Mammary epithelial cell (primary cell): ENCODE results near the gene OR2A7.
"Not testable (repeated sequence)": the region's sequence is repeated elsewhere in the genome, so short reads cannot be mapped to it uniquely, and the experiment has no call there.

Experiments used
- CTCF ChIP-seq, 2 donors: IDR thresholded peaks in 1 of 2; conservative IDR thresholded peaks in 1 of 2; 2 replicates each; pipeline ENCODE4 v1.5.1; 2011 to 2012; ENCODE audit warnings: inconsistent platforms in 2 of 2, low read length in 2 of 2, mild to moderate bottlenecking in 2 of 2, control low read depth in 1 of 2, low read depth in 1 of 2; ENCODE audit not compliant: insufficient read depth in 1 of 2; ENCODE audit errors: extremely low read depth in 1 of 2
- EZH2 ChIP-seq: IDR thresholded peaks from 2 replicates; pipeline ENCODE4 v1.6.1; 2012; ENCODE audit warnings: low read length, inconsistent platforms, borderline replicate concordance

DNA sequence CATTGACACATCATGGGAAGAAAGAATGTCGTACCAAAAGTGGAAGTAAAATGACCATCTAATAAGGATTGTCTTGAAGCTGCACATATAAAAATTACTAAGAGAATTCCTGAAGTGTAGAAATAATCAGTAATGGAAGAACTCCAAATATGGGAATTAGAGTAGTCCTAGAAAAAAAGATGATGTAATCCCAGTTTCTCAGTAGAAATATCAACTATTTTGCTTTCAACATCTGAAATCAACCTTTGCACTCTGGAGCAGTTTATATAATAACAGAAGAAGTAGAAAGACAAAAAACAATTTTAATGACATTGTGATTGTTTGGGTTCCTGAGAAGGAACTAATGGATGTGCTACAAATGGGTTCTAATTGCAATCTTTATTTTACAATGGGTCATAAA lies 31.6 kb downstream of the OR2A7 start:
- not testable (repeated sequence) for TF ChIP-seq EZH2; CTCF (conservative IDR thresholded peaks at IDR 0.05 in 1 of 2, IDR thresholded peaks at IDR 0.05 in 1 of 2; ENCODE audit: extremely low read depth in 1 of 2, insufficient read depth in 1 of 2, low read depth in 1 of 2, low read length in 2 of 2)
